GM18508 (cell line): ENCODE data around the gene MAP3K20.

Experiments used
- ATAC-seq: cut with Tn5 transposase; IDR thresholded peaks from one replicate; pipeline ENCODE4 v1.9.1; 2021; ENCODE audit warnings: moderate number of reproducible peaks; ENCODE audit not compliant: insufficient read depth, unreplicated experiment

The MAP3K20 gene

DNA sequence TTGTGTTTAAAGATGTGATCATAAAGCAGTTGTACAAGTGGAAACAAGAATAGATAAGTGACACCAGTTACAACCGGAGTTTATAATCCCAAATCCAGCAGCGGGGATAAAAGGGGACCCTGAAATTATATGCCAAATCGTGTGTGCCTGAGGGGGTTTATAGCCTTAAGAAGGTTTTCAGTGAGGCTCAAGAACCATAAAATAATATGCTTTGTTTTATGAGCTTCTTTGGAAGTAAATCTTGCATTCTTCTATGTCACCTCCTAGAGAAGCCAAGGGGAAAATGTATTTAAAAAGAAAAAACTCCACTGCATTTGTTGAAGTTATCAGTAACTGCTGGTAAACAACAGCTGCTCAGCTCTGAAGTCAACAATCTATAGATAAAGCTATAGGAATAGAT, 25.8 kb upstream of the MAP3K20 start:
- no peak for ATAC-seq

DNA sequence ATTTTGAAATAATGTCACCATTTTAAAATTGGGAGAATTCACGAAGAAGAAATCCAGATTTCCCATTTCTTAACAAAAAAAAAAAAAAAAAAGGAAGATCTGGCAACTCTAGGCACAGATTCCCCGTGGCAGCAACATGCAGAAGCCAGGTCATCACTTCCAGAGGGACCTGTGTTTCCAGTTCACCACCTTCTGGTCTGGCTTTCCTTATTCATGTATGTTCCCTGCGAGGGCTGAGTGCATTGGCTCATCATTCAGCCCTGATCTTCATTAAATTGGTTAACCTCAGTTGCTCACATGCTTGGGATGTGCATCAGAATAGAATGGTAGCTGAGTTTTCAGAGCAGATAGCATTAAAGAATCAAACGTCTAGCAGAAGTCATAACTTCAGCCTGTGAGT, 25.0 kb upstream of the MAP3K20 start:
- ATAC-seq: no peak

DNA sequence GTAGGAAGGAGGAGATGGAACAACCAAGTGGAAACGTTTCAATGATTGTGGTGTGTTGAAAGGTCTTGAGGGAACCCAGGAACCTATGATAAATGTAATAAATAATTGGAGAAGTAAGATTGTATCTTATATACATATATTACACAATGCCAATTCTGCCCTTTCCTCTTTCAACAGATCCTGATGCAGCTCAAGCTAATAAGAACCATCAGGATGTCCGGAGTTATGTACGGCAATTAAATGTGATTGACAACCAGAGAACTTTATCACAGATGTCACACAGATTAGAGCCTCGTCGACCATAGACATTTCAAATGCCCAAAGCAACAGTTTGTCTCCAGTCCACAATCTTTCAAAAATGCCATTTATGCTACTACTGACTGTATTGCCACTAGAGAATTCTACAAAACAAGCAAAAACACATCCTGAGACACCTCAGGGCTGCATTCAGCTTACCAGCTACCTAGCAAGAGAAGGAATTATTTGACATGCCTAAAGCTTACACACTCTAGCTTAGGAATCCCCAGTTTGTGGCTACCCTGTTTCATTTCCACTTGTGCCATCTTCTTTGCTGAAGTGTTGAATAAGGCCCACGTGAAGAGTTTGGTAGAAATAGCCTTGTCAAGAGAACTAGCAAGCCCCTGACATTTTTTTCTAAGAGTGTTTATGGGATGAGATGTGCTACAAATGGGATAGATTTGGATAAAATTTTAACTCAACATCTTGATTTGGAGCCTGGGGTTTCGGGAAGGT, 24.0 kb upstream of the MAP3K20 start:
- ATAC-seq: no peak

DNA sequence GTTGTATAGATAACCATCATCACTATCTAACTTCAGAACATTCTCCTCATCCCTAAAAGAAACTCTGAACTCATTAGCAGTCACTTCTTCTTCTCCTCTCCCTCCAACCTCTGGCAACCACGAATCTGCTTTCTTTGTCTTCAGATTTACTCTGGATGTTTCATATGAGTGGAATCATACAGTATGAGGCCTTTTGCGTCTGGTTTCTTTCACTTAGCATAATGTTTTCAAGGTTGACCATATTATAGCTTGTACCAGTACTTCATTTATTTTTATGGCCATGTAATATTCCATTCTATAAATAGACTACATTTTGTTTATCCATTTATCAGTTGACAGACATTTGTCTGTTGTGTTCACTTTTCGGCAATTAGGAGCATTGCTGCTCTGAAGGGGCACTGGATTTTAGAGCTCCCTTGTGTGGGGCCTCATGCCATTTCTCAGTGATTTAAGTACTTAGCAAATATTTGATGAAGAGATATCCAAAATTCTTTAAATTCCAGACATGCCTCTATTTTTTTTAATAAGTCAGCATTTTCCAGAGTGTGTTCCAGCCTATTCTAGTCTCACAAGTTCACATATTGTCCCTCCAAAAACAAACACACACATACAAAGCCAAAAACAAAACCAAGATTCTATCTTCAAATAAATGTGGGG, 22.5 kb upstream of the MAP3K20 start:
- ATAC-seq: no peak

DNA sequence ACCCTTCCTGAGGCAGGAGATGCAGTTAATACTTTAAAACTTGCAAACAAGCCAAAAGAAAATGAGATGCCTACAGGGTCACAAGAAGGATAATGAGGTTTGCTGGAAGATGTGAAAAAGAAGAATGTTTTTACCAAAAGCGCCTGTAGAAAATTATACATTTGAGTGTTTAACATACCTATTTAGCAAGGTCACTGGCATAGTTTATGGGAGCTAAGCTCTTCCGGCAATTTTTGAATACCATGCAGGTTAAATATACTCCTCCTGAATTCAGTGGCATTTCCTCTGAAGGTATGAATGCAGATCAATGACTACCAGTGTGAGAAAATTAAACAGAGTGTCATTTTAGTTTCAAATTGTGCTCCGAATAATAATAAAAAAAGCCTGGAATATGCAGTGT, 21.2 kb upstream of the MAP3K20 start:
- no peak for ATAC-seq

DNA sequence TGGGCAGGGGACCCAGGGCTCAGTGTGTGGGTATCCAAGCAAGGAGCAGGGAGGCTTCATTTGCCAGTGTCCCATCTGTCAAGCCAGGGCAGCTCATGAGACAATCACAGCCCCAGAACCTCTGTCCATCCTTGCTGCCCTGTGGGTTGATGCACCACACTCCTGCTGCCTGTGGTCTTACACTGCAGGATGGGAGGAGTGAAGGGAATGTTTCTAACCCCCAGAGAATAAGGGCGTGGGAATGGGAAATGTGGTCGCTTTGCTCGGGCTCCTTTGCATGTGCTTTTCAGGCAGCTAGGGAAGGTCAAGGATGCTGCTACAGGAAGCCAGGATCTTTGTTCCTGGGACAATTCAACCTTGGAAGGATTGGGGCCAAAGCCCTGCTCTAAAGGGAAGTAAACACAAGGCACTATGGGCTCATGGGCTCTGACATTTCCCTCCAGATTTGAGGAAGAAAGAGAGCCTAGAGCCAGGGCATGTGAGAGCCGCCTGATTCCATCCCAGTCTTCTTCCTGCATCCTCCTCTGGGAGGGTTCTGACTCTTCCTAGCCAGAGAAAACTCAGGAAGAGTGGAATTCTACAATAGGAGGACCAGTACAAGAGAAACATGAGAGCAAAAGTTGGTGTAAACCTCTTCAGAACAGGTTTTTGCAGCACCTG, 18.8 kb upstream of the MAP3K20 start:
- ATAC-seq: no peak

DNA sequence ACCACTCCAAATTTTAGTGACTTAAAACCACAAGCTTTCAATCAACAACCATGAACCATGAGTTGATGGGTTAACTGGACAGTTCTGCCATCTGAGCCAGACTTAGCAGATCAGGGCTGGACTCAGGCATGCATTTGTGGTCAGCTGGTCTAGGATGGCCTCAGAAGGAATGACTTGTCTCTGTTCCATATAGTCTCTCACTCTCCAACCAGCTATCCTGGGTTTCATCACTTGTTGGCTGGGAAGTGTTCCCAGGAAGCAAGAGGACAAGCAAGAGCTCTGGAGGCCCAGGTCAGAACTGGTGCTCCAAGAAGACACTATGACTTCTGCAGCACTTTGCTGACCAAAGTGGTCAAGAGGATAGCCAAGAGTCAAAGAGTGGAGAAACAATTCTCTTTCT, 17.5 kb upstream of the MAP3K20 start:
- ATAC-seq: no peak

DNA sequence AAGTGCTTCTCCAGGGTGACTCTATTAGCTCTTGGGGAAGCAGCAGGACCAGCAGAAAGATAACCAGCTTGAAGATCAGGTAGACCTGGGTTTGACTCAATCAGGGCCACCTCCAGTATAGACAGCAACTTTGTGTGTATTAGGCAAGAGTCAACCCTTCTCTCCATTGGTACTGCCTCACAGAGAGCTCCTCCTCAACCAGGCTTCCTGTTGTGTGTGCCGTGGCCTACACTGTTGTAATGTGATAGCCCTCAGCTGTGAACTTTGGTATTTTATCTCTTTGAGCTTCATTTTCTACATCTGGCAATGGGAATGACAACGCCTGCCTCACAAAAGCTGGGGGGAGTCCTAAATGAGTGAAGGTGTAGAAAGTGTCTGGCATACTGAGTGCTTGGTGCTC, 17.0 kb upstream of the MAP3K20 start:
- ATAC-seq: no peak

DNA sequence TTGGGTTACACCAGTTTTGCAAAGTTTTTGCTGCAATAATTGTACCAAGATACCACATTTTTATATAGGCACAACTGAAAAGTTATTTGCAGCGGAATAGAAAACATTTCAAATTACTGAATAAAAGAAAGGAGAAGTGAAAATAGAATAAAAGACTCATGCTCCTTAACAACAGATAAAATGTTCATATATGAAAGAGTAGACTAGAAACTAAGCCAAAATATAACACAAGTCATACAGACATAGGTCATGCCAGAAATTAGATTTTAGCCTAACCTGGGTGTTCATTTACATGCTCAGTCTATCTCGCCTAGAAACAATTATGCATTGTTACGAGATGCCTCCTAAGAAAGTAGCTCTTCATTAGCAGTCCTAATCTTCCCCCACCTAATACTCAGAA, 16.4 kb upstream of the MAP3K20 start:
- ATAC-seq: no peak

DNA sequence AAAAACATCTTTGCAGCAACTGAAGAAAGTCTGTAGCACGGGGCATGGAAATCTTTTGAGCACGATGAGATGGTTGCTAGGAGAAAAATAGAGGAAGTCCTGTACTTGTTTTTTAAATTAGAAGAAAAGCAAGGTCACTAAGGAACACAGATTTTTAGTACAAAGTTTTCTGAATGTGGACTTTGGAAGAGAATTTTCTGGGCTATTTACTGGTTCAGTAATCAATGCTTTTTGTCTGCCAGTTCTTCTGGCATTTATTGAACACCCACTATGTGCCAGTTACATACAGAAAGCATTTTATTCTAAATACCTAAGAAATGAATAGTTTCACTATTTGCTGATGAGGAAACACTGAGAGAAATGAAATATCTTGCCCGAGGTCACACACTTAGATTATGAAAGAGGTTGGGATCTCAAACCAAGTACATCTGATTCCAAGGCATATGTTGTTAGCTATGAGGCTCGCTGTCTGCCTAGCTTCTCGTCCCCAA, 15.6 kb upstream of the MAP3K20 start:
- ATAC-seq: no peak

DNA sequence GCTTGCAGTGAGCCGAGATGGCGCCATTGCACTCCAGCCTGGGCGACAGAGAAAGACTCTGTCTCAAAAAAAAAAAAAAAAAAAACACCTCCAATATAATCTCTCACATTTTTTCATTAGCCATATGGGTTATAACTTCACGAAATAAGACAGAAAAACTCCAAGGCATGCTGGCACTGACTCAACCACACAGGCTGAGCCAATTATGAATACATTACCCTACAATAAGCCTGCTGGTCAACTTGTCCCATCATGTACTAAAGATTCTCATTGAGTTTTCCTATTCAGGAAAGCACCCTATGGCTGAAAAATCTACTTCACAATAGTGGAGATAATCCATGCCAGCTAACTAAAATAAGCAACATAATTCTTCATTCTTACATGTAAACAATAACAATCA, 12.8 kb upstream of the MAP3K20 start:
- no peak for ATAC-seq

DNA sequence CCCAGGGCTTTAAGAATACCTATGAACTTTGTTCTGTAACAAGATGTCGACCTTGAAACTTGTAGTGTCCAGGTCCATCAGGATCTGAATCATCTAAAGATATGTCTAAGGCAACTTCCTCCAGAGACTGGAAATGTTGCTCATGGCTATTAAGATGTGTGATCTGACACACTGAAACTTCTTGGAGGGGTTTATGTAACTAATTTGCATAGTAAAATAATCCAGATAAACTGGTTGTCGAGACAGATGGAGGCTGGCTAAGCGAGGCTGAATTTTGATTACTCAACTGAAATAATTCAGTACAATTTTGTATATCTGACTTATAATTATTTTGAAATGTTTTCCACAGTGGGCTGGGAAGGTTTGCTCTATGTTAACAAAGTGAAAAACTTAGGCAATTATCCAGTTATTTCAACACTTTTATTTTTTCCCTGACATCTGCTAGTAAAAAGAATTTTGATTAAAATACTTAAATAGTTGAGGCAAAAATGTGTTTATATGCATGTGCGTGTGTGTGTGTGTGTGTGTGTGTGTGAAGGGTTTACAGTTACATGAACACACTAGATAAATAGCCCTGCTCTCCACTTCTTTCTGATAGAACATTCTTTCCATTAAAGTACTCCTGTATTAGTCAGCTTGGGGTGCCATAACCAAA, 11.4 kb upstream of the MAP3K20 start:
- ATAC-seq: no peak

DNA sequence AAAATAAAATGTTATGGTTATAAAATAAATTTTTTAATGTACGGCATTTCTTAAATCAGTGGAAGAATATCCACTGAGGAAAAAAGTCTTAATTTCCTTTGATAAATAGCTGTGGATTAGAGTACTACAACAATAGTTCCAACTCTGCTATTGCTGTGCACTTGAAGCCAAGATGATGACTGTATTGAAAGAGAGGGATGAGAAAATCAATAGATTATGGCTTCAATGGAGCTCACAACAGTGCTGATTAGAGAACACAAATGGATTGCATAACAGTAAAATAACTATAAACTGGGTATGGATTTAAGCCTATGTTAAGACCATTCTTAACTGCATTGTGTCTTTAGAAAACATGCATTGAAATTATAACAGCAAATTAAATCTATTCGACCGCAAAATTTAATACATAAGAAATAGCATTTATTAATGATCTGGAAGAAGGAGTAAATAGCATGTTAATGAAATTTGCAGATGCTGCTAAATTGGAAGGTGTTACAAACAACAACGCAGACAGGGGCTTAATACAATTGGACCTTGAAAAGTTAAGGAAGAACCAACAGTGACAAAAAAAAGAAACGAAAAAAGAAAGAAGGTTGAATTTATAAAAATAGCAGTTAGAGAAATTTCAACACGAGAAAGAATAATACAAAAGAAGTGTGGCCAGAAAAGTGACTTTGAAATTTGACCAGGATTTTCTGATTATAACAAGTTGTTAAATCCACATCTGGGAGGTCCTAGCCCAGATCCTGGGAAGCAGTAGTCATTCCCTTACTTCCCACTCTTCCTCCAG, 8.6 kb upstream of the MAP3K20 start:
- ATAC-seq: no peak

DNA sequence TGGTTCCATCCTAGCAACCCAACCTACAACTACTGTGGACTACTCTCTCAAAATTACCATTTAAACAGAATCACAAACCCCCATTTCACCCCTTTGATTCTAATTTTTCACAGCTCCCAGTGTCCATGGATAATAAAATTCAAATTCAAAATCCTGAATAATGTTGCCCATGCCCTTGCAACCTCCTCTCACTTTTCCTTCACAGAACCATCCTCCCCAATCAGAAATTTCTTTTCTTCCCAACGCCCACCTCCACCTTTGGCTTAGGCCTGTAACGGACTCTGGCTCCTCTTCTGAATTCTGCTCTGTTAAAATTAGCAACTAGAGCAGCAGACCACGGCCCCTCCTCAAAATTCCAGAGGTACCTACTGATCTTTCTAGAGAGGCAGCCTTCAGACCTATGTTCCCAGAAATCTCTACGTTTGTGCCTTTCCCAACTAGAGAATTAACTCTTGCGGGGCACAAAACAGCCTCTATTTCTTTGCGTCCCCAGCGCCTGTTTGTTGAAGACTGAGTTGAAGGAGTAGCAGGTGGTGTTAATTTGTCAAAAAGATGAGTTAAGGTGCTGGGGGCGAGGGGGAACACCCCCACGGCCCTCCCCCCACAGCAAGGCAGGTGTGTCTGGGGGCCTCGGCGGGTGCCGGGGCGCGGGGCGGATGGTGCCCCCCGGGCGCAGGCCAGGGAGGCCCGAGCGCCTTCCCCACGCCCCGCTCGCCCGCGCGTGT, 428 bp upstream of the MAP3K20 start:
- ATAC-seq: no peak

DNA sequence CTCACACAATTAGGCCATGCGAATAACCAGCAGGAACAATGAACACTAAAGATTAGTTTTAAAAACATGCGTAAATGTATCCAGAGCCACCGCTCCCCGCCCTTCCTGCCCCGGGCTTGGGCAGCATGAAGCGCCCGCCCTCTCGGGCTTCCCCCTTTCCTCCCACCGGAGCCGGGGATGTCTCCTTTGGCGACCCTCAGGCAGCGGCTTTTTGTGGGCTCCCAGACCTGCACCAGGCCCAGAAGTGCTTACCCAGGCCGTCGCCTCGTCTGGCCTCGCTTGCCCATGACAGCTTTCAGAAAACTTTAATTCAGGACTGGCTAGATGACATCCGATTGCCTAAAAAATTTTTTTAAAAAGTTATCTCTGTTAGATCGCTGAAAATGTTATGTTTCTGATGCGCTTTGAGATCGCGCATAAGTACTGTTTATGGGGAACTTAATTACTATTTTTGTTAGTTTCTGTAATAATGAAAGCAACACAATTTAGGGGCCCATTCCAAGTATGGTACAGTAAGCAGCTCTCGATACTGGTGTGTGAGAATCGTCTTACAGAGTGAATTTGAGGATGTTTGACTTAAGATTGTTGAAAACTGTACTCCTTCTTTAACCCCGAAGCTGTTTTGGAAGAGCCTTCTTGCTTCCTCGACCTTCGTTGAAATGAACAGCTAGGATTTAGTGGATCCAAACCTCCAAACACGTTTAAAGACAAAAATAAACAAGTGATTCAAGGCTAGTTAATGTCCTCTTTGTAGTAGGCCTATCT, 1.1 kb downstream of the MAP3K20 start:
- ATAC-seq: no peak

DNA sequence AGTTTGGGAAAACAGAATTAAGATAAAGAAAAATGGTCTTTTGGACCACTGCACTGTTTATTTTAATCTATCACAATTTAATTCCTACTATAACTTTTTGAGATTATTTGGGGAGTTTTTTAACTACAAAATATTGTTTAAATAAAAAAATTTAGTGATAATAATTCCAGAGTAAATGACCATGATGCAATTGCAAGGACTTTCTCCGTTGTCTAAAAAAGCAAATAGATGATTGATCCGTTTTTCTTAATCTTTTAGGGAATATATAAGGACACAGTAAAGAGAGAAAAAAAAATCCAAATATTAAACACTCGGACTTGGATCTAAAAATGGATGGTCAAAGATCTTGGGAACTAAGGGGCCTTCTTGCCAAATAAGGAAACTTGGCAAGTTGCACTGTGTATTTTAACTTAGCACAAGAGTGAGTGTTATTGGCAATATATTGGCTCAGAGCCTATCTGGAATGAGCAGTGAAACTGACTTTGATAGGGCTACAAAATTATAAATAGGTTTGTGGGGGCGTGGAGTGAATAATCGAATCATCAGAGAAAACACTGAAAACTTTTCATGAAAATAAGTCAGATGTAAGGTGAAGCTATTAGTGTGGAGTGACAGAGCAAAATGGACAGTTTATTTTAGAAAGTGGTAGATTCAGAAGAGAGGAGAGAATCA, 2.0 kb downstream of the MAP3K20 start:
- no peak for ATAC-seq

DNA sequence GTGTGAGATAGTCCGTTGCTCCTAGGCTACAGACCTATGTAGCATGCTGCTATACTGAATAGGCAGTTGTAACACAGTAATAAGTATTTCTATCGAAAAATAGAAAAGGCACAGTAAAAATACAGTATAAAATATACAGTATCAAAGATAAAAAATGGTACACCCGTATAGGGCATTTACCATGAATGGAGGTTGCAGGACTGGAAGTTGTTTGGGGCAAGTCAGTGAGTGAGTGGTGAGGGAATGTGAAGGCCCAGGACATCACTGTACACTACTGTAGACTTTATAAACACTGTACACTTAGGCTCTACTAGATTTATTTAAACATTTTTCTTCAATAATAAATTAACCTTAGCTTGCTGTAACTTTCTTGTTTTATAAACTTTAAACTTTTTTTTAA, 3.5 kb downstream of the MAP3K20 start:
- ATAC-seq: no peak
